NCI-H2029 (cell line): ENCODE results near the gene ZEB2.

Source experiments
- DNase-seq: peaks from one replicate; lab custom pipeline; 2025; lab: John Stamatoyannopoulos, UW

Gene ZEB2

DNA sequence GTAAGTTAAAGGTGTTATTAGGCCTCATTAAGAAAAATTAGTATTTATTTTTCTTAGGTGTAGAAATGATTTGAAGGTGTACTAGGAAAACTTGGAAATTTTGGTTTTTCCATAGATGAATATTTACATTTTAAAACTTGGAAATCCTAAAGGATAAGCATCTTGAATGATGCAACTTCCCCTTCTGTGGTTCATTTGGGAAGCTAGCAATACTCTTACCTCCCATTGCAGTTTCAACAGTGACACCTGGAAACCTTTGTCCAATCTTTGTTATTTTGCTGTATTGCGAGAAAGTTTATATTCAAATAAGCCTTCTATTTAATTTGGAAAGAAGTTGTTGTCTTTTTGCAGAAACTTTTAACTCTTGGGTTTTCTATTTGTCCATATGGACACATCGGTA lies 68.5 kb downstream of the ZEB2 start:
- DNase-seq: no peak

DNA sequence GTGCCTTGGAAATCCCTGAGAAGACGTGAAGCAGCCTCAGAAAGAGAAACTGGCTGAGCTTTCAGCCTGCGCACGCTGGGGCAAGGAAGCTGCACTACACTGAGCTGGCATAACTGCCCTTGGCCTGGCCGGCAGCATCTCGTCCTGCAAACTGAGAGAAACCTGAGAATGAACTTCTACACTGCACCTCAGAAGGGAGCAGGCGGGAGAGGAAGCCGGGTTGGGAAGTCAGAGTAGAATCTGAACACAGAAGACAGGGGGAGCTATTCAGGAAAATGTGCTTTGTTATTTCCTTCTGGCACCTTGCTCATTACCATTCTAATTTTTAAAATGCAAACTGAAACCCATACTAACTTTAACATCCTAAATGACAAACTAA lies 70.9 kb downstream of the ZEB2 start:
- DNase-seq: no peak

DNA sequence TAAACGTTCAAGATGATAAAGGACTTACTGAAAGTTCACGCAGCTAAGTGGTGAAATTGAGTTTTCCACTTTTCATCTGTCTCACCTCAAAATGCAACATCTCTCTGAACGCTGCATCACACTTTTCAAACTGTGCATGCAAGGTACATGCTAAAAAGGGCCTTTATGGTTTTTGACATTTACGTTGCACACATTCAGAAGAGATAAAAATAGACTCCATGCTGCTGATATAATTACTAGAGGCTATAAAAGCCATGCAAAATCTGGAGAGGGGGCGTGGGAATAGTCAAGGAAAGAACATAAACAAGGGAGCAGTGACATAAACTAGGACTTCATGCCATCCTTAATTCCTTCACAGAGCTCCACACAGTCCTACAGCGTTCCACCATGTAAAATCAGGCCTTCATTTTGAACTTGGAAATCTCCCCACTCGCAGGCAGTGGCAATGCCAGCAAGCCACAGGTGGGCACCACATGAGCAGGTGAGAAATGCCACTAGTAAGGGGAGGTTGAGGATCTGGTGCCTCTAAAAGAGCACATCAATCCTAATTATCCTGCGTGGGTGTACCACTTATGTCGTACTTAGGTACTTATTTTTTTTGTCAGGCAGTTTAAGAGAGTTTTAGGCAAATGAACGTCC lies 71.4 kb downstream of the ZEB2 start:
- no peak for DNase-seq

DNA sequence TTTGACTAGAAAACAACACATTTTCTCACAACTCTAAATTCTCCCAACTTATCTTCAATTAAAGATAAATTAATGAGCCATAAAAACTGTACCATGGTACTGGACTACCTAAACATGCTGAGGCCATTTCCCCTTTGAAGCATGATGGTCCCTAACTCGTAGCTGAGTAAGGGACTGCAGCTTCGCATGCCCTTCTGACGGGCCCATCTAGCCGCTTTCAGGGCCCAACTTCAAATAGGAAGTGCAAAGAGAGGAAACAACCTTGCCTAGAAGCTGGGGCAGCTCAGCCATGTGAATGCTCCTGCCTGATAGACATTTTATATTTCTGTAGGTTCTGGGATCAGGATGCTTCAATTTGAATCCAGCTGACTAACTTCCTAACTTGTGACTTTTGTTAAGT lies 72.4 kb downstream of the ZEB2 start:
- no peak for DNase-seq

DNA sequence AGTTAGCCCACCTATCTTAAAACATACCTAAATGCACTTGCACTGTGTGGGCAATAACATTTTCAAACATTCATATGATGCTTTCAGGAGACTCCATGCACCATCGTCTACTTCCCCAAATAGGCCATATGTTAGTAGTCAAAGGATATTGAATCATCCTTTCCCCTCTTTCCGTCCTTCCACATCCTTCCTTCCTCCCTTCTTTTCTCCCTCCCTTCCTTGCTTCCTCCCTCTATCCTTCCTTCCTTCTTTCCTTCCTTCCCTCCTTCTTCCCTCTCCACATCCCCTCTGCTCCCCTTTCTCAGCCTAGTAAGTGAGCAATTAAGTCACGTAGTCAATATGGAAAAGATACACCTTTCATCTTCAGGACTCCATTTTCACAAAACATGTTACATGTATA lies 73.8 kb downstream of the ZEB2 start:
- DNase-seq: no peak

DNA sequence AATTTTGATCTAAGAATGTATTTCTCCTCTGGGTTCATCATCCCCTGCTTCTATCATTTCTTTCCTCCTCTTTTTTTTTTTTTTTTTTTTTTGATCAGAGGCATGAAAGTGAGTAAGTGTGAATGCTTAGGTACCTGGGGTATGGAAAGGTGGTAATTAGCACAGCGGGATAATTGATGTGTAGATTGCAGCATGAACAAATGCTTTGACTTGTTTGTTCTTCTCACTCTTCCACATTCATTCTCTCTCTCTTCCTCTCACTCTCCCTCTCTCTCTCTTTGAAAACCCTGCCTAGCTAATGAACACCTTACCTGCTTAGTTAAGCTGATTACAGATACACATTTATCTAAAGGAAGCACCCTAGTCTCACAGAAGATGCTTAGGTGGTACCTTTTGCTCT lies 74.7 kb downstream of the ZEB2 start:
- DNase-seq: no peak

DNA sequence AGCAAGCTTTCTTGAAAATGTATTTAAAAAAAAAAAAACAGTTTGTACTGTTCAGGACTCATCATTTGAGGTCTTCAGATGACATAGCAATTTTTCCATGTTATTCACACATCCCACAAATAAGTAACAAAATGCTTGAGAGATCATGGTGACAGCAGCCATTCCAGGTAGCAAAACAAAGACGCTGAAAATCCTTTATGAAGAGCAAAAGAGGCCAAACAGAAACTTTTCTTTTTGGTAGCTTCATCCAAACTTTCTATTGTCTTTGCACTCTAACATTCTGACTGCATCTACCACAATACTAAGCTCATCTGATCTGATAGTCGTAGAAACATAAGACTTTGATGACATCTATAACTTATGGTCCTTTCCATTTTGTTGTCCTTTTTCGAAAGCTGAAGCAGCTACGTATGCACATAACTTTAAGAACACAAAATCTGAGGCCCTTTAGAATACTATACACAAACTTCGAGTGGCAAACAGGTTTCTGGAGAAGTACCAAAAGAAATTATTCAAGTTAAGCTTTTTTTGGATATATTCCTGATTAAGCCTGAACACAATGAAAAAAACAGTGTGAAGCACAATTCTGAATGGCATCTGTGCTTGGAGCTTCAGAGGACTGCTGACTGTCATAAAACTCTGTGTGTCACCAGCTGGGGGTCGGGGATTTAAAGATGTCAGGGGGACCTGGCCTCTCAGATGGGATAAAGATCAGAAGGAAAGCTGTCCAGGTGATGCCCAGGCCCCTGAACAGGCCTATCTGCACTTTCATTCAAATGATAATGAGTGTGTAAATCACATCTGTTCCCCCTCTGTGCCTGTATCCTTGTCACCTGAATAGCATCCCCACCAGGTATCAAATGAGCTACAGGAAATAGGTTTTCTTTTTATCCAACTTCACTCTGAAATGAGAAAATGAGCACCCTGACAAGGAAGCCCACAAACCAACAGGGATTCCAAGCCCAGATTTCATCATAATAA lies 75.8 kb downstream of the ZEB2 start:
- DNase-seq: no peak

DNA sequence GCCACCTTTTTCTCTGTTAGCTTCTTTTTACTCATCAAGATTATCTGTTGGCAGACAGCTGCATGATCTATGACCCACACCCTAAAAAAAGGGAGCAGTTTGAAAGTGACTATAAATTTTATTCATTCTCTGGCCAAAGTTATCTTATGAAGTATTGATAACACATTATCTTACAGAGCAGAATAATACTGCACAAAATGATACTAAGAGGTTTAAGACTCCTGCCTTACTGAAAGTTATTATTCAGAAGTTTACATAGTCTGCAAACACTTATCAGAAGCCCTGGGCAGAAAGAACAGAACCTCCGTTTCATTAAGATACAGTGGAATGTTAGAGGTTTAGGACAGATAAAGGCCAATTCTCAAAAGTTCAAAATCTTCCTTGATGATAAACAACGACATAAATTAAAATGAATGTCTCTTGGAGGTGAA lies 78.2 kb downstream of the ZEB2 start:
- no peak for DNase-seq

DNA sequence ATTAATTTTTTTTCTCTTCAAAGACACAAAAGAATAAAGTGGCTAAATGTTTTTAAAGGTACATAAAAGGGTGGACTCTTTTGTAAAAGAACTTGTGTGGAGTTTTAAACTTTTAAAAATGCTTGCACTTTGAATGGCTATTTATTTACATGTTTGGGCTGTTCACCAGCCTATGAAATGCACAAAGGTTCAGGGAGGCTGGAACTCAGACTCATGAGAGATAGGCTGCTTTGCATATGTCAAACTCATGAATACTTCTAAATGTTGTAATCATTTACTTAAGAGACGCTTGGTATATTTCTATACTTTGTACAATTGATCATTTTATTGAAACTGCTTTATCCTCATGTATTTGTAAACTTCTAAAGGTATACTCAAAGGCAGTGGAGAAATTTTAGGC lies 79.9 kb downstream of the ZEB2 start:
- no peak for DNase-seq

DNA sequence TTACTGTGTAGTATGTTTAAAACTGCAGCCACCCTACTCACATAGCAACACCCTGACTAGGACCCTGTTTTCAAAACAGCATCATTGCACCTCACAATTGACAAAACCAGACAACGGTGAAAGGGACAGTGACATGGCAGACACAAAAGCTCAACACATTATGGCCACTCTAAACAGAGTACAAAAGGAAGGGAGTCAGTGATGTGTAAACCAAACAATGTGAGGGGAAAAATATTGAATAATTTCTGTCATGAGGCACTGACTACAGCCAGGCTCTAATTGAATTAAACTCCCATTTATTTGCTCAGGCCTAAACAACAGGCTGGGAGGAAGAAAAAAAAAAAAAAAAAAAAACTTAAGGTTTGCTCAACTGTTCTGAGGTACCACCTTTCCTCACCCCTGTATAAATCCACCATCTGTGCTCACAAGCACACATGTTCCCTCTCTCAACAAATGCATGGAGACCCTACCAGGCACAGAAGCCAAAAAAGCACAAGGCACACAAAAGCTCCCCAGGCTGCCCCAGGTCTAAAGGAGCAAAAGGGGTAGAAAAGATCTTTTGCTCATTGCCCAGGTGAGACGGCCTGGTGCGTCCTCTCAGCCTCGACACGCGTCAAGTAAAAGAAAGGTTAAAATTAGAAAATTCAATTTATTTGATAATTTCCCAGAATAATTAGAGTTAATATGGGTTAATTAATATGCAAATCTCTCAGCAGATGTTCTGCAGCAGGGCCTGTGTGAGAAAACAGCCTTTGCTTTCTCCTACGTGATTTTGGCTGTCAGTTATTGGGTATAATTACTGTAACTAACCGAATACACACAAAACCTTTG lies 80.9 kb downstream of the ZEB2 start:
- DNase-seq: peak; percentile 36

DNA sequence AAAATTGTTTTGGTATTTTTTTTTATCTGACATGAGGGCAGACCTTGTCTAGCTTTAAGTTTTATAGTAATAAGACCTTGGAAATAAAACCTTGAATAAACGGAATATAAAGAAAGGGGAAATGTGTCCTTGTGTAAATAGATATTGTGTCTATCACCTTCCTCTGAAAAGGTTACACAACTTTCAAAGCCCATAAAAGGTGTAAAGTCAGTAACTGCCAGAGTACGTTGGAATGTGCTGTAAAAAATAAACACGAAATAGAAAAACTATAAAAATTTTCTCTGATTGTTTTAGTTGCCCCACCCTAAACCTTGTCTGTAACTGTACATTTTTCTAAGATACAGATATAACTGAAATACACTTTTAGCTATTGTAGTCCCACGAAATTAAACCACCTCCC lies 82.3 kb downstream of the ZEB2 start:
- no peak for DNase-seq

DNA sequence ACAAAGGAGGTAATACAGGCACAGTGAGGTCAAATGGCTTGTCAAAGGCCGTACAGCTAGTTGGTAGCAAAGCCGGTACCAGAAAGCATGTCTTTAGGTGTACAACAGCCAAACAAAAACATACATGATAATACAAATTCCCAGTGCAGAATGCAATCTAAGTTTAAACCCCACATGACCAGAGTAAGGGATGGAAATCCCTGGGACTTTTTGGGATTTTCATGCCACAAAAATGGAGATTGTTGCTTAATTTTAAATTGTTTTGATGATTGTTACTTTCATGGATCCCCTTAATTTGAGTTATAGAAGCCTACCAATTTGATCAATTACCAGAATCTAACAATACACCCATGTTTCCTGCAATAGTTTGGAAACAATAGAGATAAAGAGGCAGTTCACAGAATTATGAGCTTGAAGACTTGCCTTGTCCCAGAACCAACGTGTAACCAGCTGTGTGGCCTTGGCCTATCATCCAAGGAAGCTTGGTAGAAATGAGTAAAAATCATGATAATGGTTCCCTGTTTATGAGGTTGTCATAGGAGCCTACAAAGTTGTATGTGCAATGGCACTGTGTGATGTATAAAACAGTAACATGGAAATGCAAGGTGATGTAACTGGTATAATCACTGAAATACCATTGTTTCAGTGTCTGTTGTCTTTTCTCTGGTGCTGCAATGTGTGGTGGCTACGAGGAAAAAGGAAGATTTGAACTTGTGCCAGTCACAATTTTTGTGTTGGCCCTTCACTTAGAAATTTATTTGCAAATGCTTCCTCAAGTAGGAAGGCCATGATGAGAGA lies 85.3 kb downstream of the ZEB2 start:
- DNase-seq: no peak

DNA sequence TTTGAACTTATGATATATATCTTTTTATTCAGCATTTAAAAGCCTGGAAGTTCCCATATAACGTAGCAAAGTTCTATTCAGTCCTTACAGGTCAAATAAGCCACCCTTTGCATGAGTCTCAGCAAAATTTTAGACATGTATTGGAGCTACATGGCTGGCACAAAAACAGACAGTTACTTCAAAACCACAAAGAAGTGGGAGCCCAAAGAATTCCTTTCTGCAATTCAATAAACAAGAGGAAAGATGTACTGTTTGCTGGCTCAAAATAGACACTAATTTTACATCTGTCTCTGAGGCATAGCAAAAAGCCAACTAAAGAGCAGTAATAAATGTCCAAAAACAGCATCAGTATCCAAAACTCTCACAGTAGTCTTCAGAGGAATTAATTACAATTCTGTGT lies 87.0 kb downstream of the ZEB2 start:
- DNase-seq: no peak

DNA sequence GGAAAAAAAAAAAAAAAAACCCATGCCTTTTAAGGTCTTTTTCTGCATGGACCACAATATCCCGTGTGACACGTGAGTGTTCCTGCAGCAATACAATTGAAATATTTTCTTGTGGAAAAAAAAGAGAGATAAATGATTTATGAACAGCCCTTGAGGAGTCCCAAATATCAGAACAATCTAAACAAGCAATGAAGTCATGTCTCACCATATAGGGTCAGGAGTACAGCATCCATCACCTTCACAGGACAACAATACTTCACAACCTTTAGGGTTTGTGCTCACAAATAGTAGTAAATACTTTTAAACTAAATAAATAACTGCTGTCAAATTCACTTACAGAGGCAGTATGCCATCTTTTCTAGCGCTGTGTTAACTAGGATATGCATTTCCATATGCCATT lies 87.9 kb downstream of the ZEB2 start:
- no peak for DNase-seq

DNA sequence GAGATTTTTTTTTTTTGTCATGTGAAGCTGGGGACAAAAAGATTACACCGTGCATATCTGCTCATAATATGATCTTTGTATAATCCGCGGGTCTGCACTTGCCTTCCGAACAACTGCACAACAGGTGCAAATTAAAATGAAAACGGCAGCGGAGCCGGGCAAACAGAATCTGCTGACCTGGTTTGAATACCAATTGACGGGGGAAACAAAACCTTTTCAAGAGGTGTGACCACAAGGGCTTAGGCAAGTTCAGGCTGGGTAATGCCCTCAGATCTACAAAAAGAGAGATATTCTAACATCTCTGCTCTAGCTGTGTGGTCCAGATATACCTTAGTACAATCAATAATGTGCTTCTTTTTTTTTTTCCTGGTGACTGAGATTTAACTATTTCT lies 88.5 kb downstream of the ZEB2 start:
- no peak for DNase-seq

DNA sequence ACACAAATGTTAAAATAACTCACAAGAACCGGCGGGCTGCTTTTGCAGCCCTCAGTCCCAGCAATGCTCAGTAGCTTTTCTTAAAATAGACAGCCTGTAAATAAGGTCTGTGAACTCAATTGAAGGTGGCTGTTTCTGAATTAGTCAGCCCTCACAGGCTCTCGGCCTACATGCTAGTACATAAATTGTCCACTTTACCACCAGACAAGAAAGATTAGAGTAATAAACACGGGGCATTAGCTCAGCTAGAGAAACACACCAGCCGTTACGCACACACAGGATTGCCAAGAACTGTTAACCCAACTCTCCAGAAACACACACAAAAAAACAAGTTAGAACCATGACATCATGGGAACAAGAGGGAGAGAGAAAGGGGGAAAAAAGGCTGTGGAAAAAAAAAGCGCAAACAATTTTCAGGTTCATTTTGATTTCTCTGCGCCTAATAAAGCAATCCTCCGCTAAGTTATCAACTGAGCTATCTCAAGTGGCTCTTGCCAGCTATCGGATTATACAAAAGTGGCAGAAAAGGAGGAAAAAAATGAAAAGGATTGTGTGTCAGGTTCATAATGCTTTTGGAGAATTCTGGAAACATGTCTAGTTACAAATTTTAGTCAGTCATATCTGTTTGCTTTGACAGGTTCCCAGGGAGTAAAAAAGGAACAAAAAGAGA lies 89.1 kb downstream of the ZEB2 start:
- no peak for DNase-seq

DNA sequence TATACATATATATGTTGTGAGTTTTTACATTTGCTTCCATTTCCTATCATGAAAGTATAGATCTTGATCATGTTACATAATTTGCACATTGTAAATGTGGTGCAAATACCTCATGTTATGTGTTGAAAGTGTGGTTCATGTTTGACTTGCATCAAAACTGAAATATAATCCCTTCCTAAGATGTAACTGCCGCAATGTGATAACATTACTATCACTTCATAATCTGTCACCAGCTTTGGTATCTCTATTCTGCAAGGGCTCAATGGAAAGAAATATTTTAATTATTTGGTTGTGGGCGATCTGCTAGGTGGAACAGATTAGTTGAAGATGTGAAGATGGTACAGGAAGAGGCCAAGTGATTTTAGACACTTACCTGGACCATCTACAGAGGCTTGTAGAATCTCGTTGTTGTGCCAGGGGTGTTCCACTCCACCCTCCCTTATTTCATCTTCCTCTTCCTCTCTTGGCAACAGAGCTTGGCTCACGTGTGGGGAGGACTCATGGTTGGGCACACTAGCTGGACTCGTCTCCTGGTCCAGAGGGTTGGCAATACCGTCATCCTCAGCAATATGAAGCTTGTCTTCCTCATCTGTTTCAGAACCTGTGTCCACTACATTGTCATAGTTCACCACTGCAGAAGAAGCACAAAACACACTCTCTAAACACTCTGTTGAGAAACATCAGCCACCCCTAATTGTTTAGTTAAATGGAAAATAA lies 90.4 kb downstream of the ZEB2 start:
- no peak for DNase-seq

DNA sequence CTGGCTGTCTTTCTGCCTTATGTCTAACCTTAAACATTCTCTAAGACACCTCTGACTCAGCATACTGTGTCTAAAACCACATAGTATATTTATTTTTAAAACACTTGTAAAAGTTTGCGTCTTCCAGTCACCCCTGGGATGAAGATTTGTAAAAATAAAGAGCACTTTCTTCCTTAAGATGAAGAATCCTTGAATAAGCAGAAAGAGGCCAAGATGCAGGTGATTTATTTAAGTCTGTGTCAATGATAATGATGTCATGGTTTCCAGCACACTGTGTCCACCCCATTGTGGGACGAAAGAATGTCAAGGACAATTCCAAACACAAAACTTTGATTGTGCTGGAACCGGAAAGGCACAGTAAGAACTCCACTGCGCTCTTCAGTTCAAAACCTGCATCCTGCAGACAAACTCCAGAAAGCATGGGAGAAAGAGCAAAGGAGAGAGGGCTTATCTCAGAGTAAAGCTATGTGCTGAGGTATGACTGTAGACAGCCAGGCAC lies 92.9 kb downstream of the ZEB2 start:
- DNase-seq: no peak

DNA sequence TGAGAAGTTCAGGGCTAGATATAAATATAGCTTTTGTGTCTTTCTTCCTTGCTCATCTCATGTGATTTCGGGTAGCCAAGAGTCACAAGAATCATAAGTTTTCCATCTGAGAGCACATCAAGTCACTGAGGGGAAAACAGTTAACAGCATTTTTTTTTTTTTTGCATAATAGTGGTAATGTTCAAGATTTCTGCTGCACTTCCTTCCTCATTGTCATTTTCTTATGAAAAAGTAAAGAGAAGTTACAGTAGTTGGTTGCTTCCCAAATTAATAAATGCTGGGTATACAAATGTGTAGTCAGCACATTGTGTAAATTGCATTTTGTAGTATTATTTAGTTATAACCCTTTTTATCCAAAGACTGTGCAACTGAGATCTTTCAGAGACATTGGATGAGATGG lies 93.6 kb downstream of the ZEB2 start:
- no peak for DNase-seq

DNA sequence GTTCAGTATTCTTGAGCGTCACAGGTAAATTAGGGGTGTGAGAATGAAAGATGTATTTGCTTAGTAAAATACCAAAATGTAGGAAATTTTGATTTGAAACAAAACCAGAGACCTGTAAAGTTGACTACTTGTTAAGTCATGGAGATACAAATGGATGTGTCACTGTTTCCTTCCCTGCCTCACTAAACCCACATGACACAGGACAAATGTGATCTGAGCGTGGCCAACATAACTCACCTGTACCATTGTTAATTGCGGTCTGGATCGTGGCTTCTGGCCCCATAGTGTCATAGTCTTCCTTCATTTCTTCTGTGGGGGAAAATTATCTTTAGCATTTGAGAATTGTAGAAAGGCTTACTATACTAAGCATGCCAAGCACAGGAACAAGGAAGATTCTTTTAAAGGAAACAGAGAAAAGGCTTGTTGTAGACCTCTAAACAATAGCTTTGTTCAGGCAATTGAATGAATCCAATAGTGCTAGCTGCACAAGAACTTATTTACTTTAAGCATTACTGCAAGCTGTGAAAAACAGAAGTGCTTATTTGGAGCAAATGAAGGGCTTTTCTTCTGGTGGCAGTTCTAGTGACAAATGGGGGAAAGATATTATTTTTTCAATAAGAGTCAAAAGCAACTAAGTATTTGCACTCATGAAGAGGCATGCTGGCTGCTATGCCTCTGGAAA lies 95.2 kb downstream of the ZEB2 start:
- no peak for DNase-seq
